ENCODE results near the gene RBMS3.

RBMS3 gene

GRCh38 chr3:29716213-29716612 lies 435.3 kb downstream of the RBMS3 start:
- DNase-seq (ENCODE audit: low spot score in 2 of 2) = no peak
- no peaks in the 10 kb centered on the region for H3K36me3 ChIP-seq (replicated peaks)
- H3K4me3 ChIP-seq = no peak overlapping the region
- in situ Hi-C loops (cut with MboI; ENCODE audit: low sequenced_read_pairs) = no loop called here
- peaks cover 43% of the 10 kb centered on the region for H3K4me1 ChIP-seq
- no peaks in the 10 kb centered on the region for H3K9me3 ChIP-seq
- no peaks in the 10 kb centered on the region for H3K27me3 ChIP-seq (ENCODE audit: low read depth)

- DNase-seq (ENCODE audit: low spot score in 2 of 2) = peak; percentile 30 to 51
- peaks cover 32% of the 10 kb centered on the region for H3K4me1 ChIP-seq
- in situ Hi-C loops (cut with MboI; ENCODE audit: low sequenced_read_pairs) = no loop called here
These were observed 437.8 kb downstream of the RBMS3 start for GRCh38 chr3:29718661-29719065.

GRCh38 chr3:29720665-29721064 lies 439.8 kb downstream of the RBMS3 start:
- Histone ChIP-seq H3K9me3 (no peaks in the 10 kb centered on the region), H3K36me3 (replicated peaks) (no peaks in the 10 kb centered on the region), H3K4me3 (no peak overlapping the region), H3K4me1 (peaks cover 32% of the 10 kb centered on the region), H3K27me3 (ENCODE audit: low read depth) (no peaks in the 10 kb centered on the region)
- no peak for DNase-seq (ENCODE audit: low spot score in 2 of 2)
- in situ Hi-C loops (cut with MboI; ENCODE audit: low sequenced_read_pairs) = no loop called here

More at GRCh38 chr3:29718661-29719065, 437.8 kb downstream of the RBMS3 start:
- H3K9me3 ChIP-seq = no peaks in the 10 kb centered on the region
- H3K36me3 ChIP-seq (replicated peaks) = no peaks in the 10 kb centered on the region
- no peak overlapping the region for H3K4me3 ChIP-seq
- H3K27me3 ChIP-seq (ENCODE audit: low read depth) = no peaks in the 10 kb centered on the region

GRCh38 chr3:29721789-29722188 lies 440.9 kb downstream of the RBMS3 start:
- no peaks in the 10 kb centered on the region for H3K36me3 ChIP-seq (replicated peaks)
- H3K4me1 ChIP-seq = peaks cover 32% of the 10 kb centered on the region
- no peaks in the 10 kb centered on the region for H3K9me3 ChIP-seq
- H3K27me3 ChIP-seq (ENCODE audit: low read depth) = no peaks in the 10 kb centered on the region
- H3K4me3 ChIP-seq = no peak overlapping the region
- in situ Hi-C loops (cut with MboI; ENCODE audit: low sequenced_read_pairs) = no loop called here
- no peak for DNase-seq (ENCODE audit: low spot score in 2 of 2)

GRCh38 chr3:29731050-29731449 lies 450.2 kb downstream of the RBMS3 start:
- H3K36me3 ChIP-seq (replicated peaks) = no peaks in the 10 kb centered on the region
- H3K27me3 ChIP-seq (ENCODE audit: low read depth) = no peaks in the 10 kb centered on the region
- in situ Hi-C loops (cut with MboI; ENCODE audit: low sequenced_read_pairs) = no loop called here
- no peak for DNase-seq (ENCODE audit: low spot score in 2 of 2)
- H3K9me3 ChIP-seq = no peaks in the 10 kb centered on the region
- H3K4me3 ChIP-seq = no peak overlapping the region
- H3K4me1 ChIP-seq = no peaks in the 10 kb centered on the region

- no peak overlapping the region for H3K4me3 ChIP-seq
- DNase-seq (ENCODE audit: low spot score in 2 of 2) = no peak
- in situ Hi-C loops (cut with MboI; ENCODE audit: low sequenced_read_pairs) = no loop called here
- no peaks in the 10 kb centered on the region for H3K27me3 ChIP-seq (ENCODE audit: low read depth)
- no peaks in the 10 kb centered on the region for H3K36me3 ChIP-seq (replicated peaks)
- no peaks in the 10 kb centered on the region for H3K4me1 ChIP-seq
- H3K9me3 ChIP-seq = no peaks in the 10 kb centered on the region
These were observed 460.4 kb downstream of the RBMS3 start for GRCh38 chr3:29741231-29741630.

GRCh38 chr3:29745232-29745870 lies 464.5 kb downstream of the RBMS3 start:
- in situ Hi-C loops (cut with MboI; ENCODE audit: low sequenced_read_pairs) = no loop called here
- Histone ChIP-seq H3K4me1 (no peaks in the 10 kb centered on the region), H3K9me3 (no peaks in the 10 kb centered on the region), H3K27me3 (ENCODE audit: low read depth) (no peaks in the 10 kb centered on the region), H3K36me3 (replicated peaks) (no peaks in the 10 kb centered on the region), H3K4me3 (no peak overlapping the region)
- DNase-seq (ENCODE audit: low spot score in 2 of 2) = no peak

GRCh38 chr3:29746163-29746760 lies 465.4 kb downstream of the RBMS3 start:
- Histone ChIP-seq H3K4me1 (no peaks in the 10 kb centered on the region), H3K4me3 (no peak overlapping the region), H3K36me3 (replicated peaks) (no peaks in the 10 kb centered on the region), H3K9me3 (no peaks in the 10 kb centered on the region; the same call in 1 of the 2 replicates), H3K27me3 (ENCODE audit: low read depth) (no peaks in the 10 kb centered on the region)
- in situ Hi-C loops (cut with MboI; ENCODE audit: low sequenced_read_pairs) = no loop called here
- DNase-seq (ENCODE audit: low spot score in 2 of 2) = no peak

- in situ Hi-C loops (cut with MboI; ENCODE audit: low sequenced_read_pairs) = no loop called here
- H3K4me3 ChIP-seq = no peak overlapping the region
These were observed 467.1 kb downstream of the RBMS3 start for GRCh38 chr3:29747991-29748390.

GRCh38 chr3:29751647-29752314 lies 470.9 kb downstream of the RBMS3 start:
- no peak overlapping the region for H3K4me3 ChIP-seq
- no peaks in the 10 kb centered on the region for H3K36me3 ChIP-seq (replicated peaks)

More at GRCh38 chr3:29747991-29748390, 467.1 kb downstream of the RBMS3 start:
- Histone ChIP-seq H3K36me3 (replicated peaks) (no peaks in the 10 kb centered on the region), H3K27me3 (ENCODE audit: low read depth) (no peaks in the 10 kb centered on the region), H3K9me3 (no peaks in the 10 kb centered on the region; the same call in 1 of the 2 replicates), H3K4me1 (no peaks in the 10 kb centered on the region)
- no peak for DNase-seq (ENCODE audit: low spot score in 2 of 2)

GRCh38 chr3:29754346-29754745 lies 473.5 kb downstream of the RBMS3 start:
- Histone ChIP-seq H3K4me1 (peaks cover 5% of the 10 kb centered on the region), H3K36me3 (replicated peaks) (no peaks in the 10 kb centered on the region), H3K9me3 (no peaks in the 10 kb centered on the region; the same call in 1 of the 2 replicates), H3K27me3 (ENCODE audit: low read depth) (no peaks in the 10 kb centered on the region), H3K4me3 (no peak overlapping the region)
- in situ Hi-C loops (cut with MboI; ENCODE audit: low sequenced_read_pairs) = no loop called here
- DNase-seq (ENCODE audit: low spot score in 2 of 2) = no peak

More at GRCh38 chr3:29751647-29752314, 470.9 kb downstream of the RBMS3 start:
- no peaks in the 10 kb centered on the region; the same call in 1 of the 2 replicates for H3K9me3 ChIP-seq
- in situ Hi-C loops (cut with MboI; ENCODE audit: low sequenced_read_pairs) = no loop called here
- no peaks in the 10 kb centered on the region for H3K27me3 ChIP-seq (ENCODE audit: low read depth)
- H3K4me1 ChIP-seq = no peaks in the 10 kb centered on the region
- DNase-seq (ENCODE audit: low spot score in 2 of 2) = no peak

- no peaks in the 10 kb centered on the region; the same call in 1 of the 2 replicates for H3K9me3 ChIP-seq
- DNase-seq (ENCODE audit: low spot score in 2 of 2) = no peak
- H3K27me3 ChIP-seq (ENCODE audit: low read depth) = no peaks in the 10 kb centered on the region
- peaks cover 13% of the 10 kb centered on the region for H3K4me1 ChIP-seq
- no peak overlapping the region for H3K4me3 ChIP-seq
- no peaks in the 10 kb centered on the region for H3K36me3 ChIP-seq (replicated peaks)
- in situ Hi-C loops (cut with MboI; ENCODE audit: low sequenced_read_pairs) = no loop called here
These were observed 474.5 kb downstream of the RBMS3 start for GRCh38 chr3:29755416-29755815.

- Histone ChIP-seq H3K36me3 (replicated peaks) (no peaks in the 10 kb centered on the region), H3K9me3 (no peaks in the 10 kb centered on the region), H3K27me3 (ENCODE audit: low read depth) (no peaks in the 10 kb centered on the region), H3K4me1 (peaks cover 17% of the 10 kb centered on the region), H3K4me3 (no peak overlapping the region)
- in situ Hi-C loops (cut with MboI; ENCODE audit: low sequenced_read_pairs) = no loop called here
- no peak for DNase-seq (ENCODE audit: low spot score in 2 of 2)
These were observed 476.3 kb downstream of the RBMS3 start for GRCh38 chr3:29757054-29757777.

- in situ Hi-C loops (cut with MboI; ENCODE audit: low sequenced_read_pairs) = no loop called here
- H3K4me1 ChIP-seq = peaks cover 17% of the 10 kb centered on the region
These were observed 477.2 kb downstream of the RBMS3 start for GRCh38 chr3:29758108-29758433.

More at GRCh38 chr3:29758108-29758433, 477.2 kb downstream of the RBMS3 start:
- H3K9me3 ChIP-seq = no peaks in the 10 kb centered on the region
- no peak for DNase-seq (ENCODE audit: low spot score in 2 of 2)
- no peak overlapping the region for H3K4me3 ChIP-seq
- no peaks in the 10 kb centered on the region for H3K27me3 ChIP-seq (ENCODE audit: low read depth)
- H3K36me3 ChIP-seq (replicated peaks) = no peaks in the 10 kb centered on the region

All from HAP-1 (cell line).